H1 (cell line): ENCODE data around the gene PMFBP1. TPM values are rescaled to one million over a fixed set of nuclear protein-coding genes. Genes with fewer than 3 reads are reported as not detected.

Experiments used
- CTCF ChIA-PET: fragments of 300-600 bp; sonication (Branson Sonifier 250); formaldehyde crosslinking; loops from one replicate; lab custom pipeline; 2021; ENCODE audit not compliant: partially characterized antibody; lab: Charles Lee
- POLR2A ChIA-PET: fragments of 300-600 bp; sonication (Branson Sonifier 250); formaldehyde crosslinking; loops from one replicate; lab custom pipeline; 2021; ENCODE audit warnings: inconsistent platforms; ENCODE audit not compliant: partially characterized antibody; lab: Charles Lee
- DNase-seq, 2 experiments: peaks; one replicate each; pipeline versions ENCODE4 v3.0.0 to v3.0.0-alpha.2; 2010 to 2022; ENCODE audit warnings: low spot score in 2 of 2, low read depth in 1 of 2, mixed read lengths in 1 of 2
- FAIRE-seq: peaks from 2 replicates; lab custom pipeline; 2011; peaks lifted over from hg19 to GRCh38; lab: Jason Lieb, UNC
- H2AFZ ChIP-seq: 2 replicates; pipeline ENCODE4 v1.8.1; 2012; ENCODE audit warnings: low read length, inconsistent platforms
- H2AK5ac ChIP-seq: 2 replicates; pipeline ENCODE4 v1.6.1; 2013; ENCODE audit warnings: low read depth, low read length
- H2BK120ac ChIP-seq: replicated peaks from 2 replicates; pipeline ENCODE3; 2013; ENCODE audit warnings: low read depth, low read length, inconsistent platforms
- H2BK12ac ChIP-seq: 2 replicates; pipeline ENCODE4 v1.6.1; 2013; ENCODE audit warnings: low read depth, low read length
- H2BK15ac ChIP-seq: 2 replicates; pipeline ENCODE4 v1.6.1; 2013; ENCODE audit warnings: low read length
- H2BK20ac ChIP-seq: 2 replicates; pipeline ENCODE4 v1.6.1; 2013; ENCODE audit warnings: low read length
- H2BK5ac ChIP-seq: 2 replicates; pipeline ENCODE4 v1.6.1; 2013; ENCODE audit warnings: low read depth, low read length
- H3K14ac ChIP-seq: 2 replicates; pipeline ENCODE4 v1.6.1; 2013; ENCODE audit warnings: inconsistent platforms; ENCODE audit not compliant: insufficient read length
- H3K18ac ChIP-seq: 2 replicates; pipeline ENCODE4 v1.6.1; 2013; ENCODE audit warnings: low read length; ENCODE audit errors: extremely low read depth
- H3K23ac ChIP-seq: 2 replicates; pipeline ENCODE4 v1.6.1; 2013; ENCODE audit warnings: inconsistent platforms; ENCODE audit not compliant: insufficient read length
- H3K23me2 ChIP-seq: 2 replicates; pipeline ENCODE4 v1.6.1; 2013; ENCODE audit warnings: low read depth, low read length
- H3K27ac ChIP-seq: 2 replicates; pipeline ENCODE4 v1.6.1; 2011; ENCODE audit warnings: low read depth, low read length, inconsistent platforms
- H3K27me3 ChIP-seq, 4 experiments: replicated peaks in 1 of 4; 1 replicate in 1 of 4; 2 replicates in 3 of 4; pipeline versions ENCODE4 v1.6.1 to v1.8.1; 2011 to 2013; ENCODE audit warnings: low read length in 3 of 4, mild to moderate bottlenecking in 3 of 4, inconsistent platforms in 2 of 4, mixed read lengths in 2 of 4, moderate library complexity in 1 of 4; ENCODE audit not compliant: control insufficient read depth in 3 of 4, insufficient read depth in 3 of 4; ENCODE audit errors: extremely low read depth in 1 of 4
- H3K36me3 ChIP-seq, 4 experiments: 2 replicates each; pipeline versions ENCODE4 v1.6.1 to v1.8.1; 2011 to 2013; ENCODE audit warnings: mild to moderate bottlenecking in 4 of 4, low read length in 3 of 4, moderate library complexity in 2 of 4, control low read depth in 1 of 4, inconsistent platforms in 1 of 4; ENCODE audit not compliant: insufficient read depth in 4 of 4, control insufficient read depth in 2 of 4
- H3K4ac ChIP-seq: replicated peaks from 2 replicates; pipeline ENCODE3; 2013; ENCODE audit warnings: low read length, low read depth, mixed read lengths, inconsistent platforms; ENCODE audit not compliant: insufficient read length
- H3K4me1 ChIP-seq, 4 experiments: replicated peaks in 1 of 4; 1 replicate in 1 of 4; 2 replicates in 3 of 4; pipeline versions ENCODE4 v1.6.1 to v1.8.1; 2011 to 2013; ENCODE audit warnings: low read length in 3 of 4, inconsistent platforms in 2 of 4, mixed read lengths in 1 of 4; ENCODE audit not compliant: insufficient read depth in 4 of 4, control insufficient read depth in 3 of 4
- H3K4me2 ChIP-seq, 2 experiments: 2 replicates each; pipeline versions ENCODE4 v1.6.1 to v1.8.1; 2011 to 2013; ENCODE audit warnings: low read depth in 2 of 2, low read length in 2 of 2, control low read depth in 1 of 2, inconsistent platforms in 1 of 2, mild to moderate bottlenecking in 1 of 2; ENCODE audit not compliant: insufficient read depth in 1 of 2
- H3K4me3 ChIP-seq, 4 experiments: fragments of 200-600, 300-600 bp in 1 of 4; sonication (generic), shearing (Covaris generic), sonication (Bioruptor Twin) in 1 of 4; 2 replicates each; pipeline versions ENCODE4 v1.5.1 to v1.8.1; 2011 to 2016; ENCODE audit warnings: low read length in 4 of 4, low read depth in 3 of 4, control low read depth in 2 of 4, inconsistent platforms in 2 of 4, mild to moderate bottlenecking in 2 of 4, mixed read lengths in 1 of 4, moderate library complexity in 1 of 4; ENCODE audit not compliant: insufficient read depth in 2 of 4; ENCODE audit errors: extremely low read depth in 1 of 4
- H3K56ac ChIP-seq: replicated peaks from 2 replicates; pipeline ENCODE3; 2013; ENCODE audit warnings: low read depth, mild to moderate bottlenecking, mixed read lengths, low read length, inconsistent platforms; ENCODE audit not compliant: insufficient read length
- H3K79me1 ChIP-seq: 2 replicates; pipeline ENCODE4 v1.6.1; 2013; ENCODE audit warnings: low read depth, low read length, control low read depth
- H3K79me2 ChIP-seq, 2 experiments: 2 replicates each; pipeline versions ENCODE4 v1.6.1 to v1.8.1; 2012 to 2013; ENCODE audit warnings: low read length in 2 of 2, mild to moderate bottlenecking in 2 of 2, inconsistent platforms in 1 of 2; ENCODE audit not compliant: insufficient read depth in 2 of 2, control insufficient read depth in 1 of 2
- H3K9ac ChIP-seq, 4 experiments: replicated peaks in 1 of 4; 1 replicate in 1 of 4; 2 replicates in 3 of 4; pipeline versions ENCODE4 v1.6.1 to v1.8.1; 2011 to 2013; ENCODE audit warnings: low read depth in 3 of 4, low read length in 3 of 4, control low read depth in 2 of 4, mild to moderate bottlenecking in 2 of 4, moderate library complexity in 2 of 4, inconsistent platforms in 1 of 4; ENCODE audit errors: extremely low read depth in 1 of 4
- H3K9me3 ChIP-seq, 2 experiments: 2 replicates each; pipeline versions ENCODE4 v1.6.1 to v1.8.1; 2012 to 2013; ENCODE audit warnings: mild to moderate bottlenecking in 2 of 2, moderate library complexity in 2 of 2, control low read depth in 1 of 2, inconsistent platforms in 1 of 2, low read depth in 1 of 2, low read length in 1 of 2, mixed read lengths in 1 of 2; ENCODE audit not compliant: insufficient read depth in 2 of 2
- H4K20me1 ChIP-seq, 2 experiments: replicated peaks in 1 of 2; 2 replicates each; pipeline versions ENCODE3 to v1.8.1; 2011 to 2013; ENCODE audit warnings: inconsistent platforms in 2 of 2, low read length in 2 of 2, mild to moderate bottlenecking in 1 of 2; ENCODE audit not compliant: insufficient read depth in 2 of 2, control insufficient read depth in 1 of 2
- H4K5ac ChIP-seq: 2 replicates; pipeline ENCODE4 v1.6.1; 2013; ENCODE audit warnings: low read length, low read depth, mixed read lengths, inconsistent platforms; ENCODE audit not compliant: insufficient read length
- H4K8ac ChIP-seq: 2 replicates; pipeline ENCODE4 v1.8.0; 2013; ENCODE audit warnings: mild to moderate bottlenecking, moderate library complexity, low read length, inconsistent platforms; ENCODE audit not compliant: insufficient read depth; ENCODE audit errors: extremely low read depth
- H4K91ac ChIP-seq: replicated peaks from 2 replicates; pipeline ENCODE3; 2013; ENCODE audit warnings: low read length, mixed read lengths, inconsistent platforms; ENCODE audit not compliant: insufficient read length
- KDM4A ChIP-seq: IDR thresholded peaks from one replicate; pipeline ENCODE4 v1.7.1; 2012; ENCODE audit warnings: low read depth, mild to moderate bottlenecking, moderate library complexity, low read length, inconsistent platforms; ENCODE audit not compliant: severe bottlenecking
- POLR2A ChIP-seq, 2 experiments: IDR thresholded peaks; 1 replicate in 1 of 2; 2 replicates in 1 of 2; pipeline ENCODE4 v1.6.1; 2011; ENCODE audit warnings: low read depth in 2 of 2, low read length in 2 of 2, mild to moderate bottlenecking in 2 of 2; ENCODE audit errors: control extremely low read depth in 1 of 2
- WGBS, 2 experiments: shearing (Covaris generic) in 1 of 2; methylation state at CpG; one replicate each; pipeline versions ENCODE4 v1.1.6 to v1.1.7; 2013 to 2015; ENCODE audit warnings: low lambda C conversion rate in 2 of 2, mixed read lengths in 2 of 2, inconsistent platforms in 1 of 2, low coverage in 1 of 2, missing lambda C conversion rate in 1 of 2; ENCODE audit not compliant: insufficient replicate concordance in 2 of 2, insufficient coverage in 1 of 2, insufficient read length in 1 of 2; ENCODE audit errors: extremely low coverage in 1 of 2, missing lambda C conversion rate in 1 of 2; 5-methylcytosine and 5-hydroxymethylcytosine counted together
- polyA plus RNA-seq, 7 experiments: library from polyadenylated mRNA; depleted of rRNA in 3 of 7; stranded (reverse) in 5 of 7; unstranded in 2 of 7; fragments of >200 nt in 5 of 7; fragments of 200-250 nt in 2 of 7; gene quantifications; 1 replicate in 5 of 7; 2 replicates in 1 of 7; 4 replicates in 1 of 7; pipeline versions ENCODE4 v1.2.1 to v1.2.3, GENCODE V29; 2011 to 2013; ENCODE audit warnings: missing spikeins in 2 of 7, mixed read lengths in 2 of 7
- total RNA-seq: library from RNA; stranded (reverse); fragmentation: NEBNext Ultra II Directional; extraction: Animal tissue kit (Norgen Biotek cat#: 25700); gene quantifications from 2 replicates; pipeline ENCODE4 v1.2.1, GENCODE V29; 2021

The PMFBP1 gene
- total and polyA plus RNA-seq, 2 of the 8 experiments (the other 6 are each of a cell fraction or from before 2014, with no cell fraction given), result 0.32 to 1.6 TPM

- Histone ChIP-seq H4K91ac (no peak overlapping the region), H3K4me1 (peaks cover 0 to 6% (median under 1%) of the 10 kb centered on the region in 4 experiments; a peak in 2 of 7 replicates), H4K5ac (no peak overlapping the region), H4K8ac (peak overlapping the region; percentile 94), H3K9me3 (no peaks in the 10 kb centered on the region), H2AFZ (peak overlapping the region; percentile 46; the same call in 1 of the 2 replicates), H3K18ac (no peak overlapping the region), H3K9ac (peak overlapping the region; percentile 76 to 91 (median 88)), H3K79me2 (peaks cover 4 to 44% of the 10 kb centered on the region in 2 experiments), H3K27ac (peak overlapping the region; percentile 93), H2BK20ac (no peak overlapping the region), H3K56ac (peak overlapping the region; percentile 70), H3K36me3 (peaks cover 6 to 29% (median 19%) of the 10 kb centered on the region in 4 experiments; a peak in 7 of 8 replicates), H4K20me1 (peaks cover 4 to 8% of the 10 kb centered on the region in 2 experiments), H3K4ac (peak overlapping the region; percentile 13), H3K27me3 (no peaks in the 10 kb centered on the region), H3K14ac (no peak overlapping the region), H2BK120ac (no peak overlapping the region), H3K79me1 (peaks cover 6% of the 10 kb centered on the region), H3K4me2 (peak overlapping the region; percentile 85 to 92), H3K23me2 (peaks cover 8% of the 10 kb centered on the region; the same call in 1 of the 2 replicates), H2BK5ac (peak overlapping the region; percentile 69; the same call in 1 of the 2 replicates), H2BK15ac (no peak overlapping the region), H3K4me3 (peak overlapping the region; percentile 93 to 100 (median 98))
- DNase-seq (no peak), FAIRE-seq (no peak)
- ChIA-PET POLR2A (interaction anchor here (0.6 to 4.7 kb wide), 10 partner anchors 9 to 104 kb away, joined by 3 to 23 read pairs (median 4); no protein-coding TSS in a partner anchor), CTCF (interaction anchor here (1.3 to 11.4 kb wide), 4 partner anchors 11 to 26 kb away, joined by 3 to 108 read pairs (median 6); no protein-coding TSS in a partner anchor)
- WGBS, 2 experiments, result 13% methylated on average over 11 of the region's 11 CpGs; no CpG with 5 or more reads in 1 of the 2 experiments
- TF ChIP-seq POLR2A (IDR thresholded peaks at IDR 0.05; ENCODE audit: control extremely low read depth in 1 of 2, low read depth in 2 of 2, low read length in 2 of 2), result no peak
- TF ChIP-seq KDM4A, result peak; percentile 3
- TF ChIP-seq, all 59 proteins: peak for 1
- Histone ChIP-seq H3K23ac (no peak overlapping the region), H2AK5ac (peak overlapping the region; percentile 75), H2BK12ac (peak overlapping the region; percentile 41; the same call in 1 of the 2 replicates)
Observed at GRCh38 chr16:72094266-72094610, 77.7 kb downstream of the PMFBP1 start.
